ENCODE measurements around the gene GABRB1. TPM values are rescaled to one million over a fixed set of nuclear protein-coding genes. Genes with fewer than 3 reads are reported as not detected.

GABRB1 gene
- total RNA-seq, 1 experiment from 2014 or later, result not detected

- H3K9ac ChIP-seq (ENCODE audit: low read length), result no peak overlapping the region
- no peak overlapping the region for H2AFZ ChIP-seq (ENCODE audit: low read length)
- DNase-seq, result no peak
- TF ChIP-seq EZH2phosphoT487 (IDR thresholded peaks at IDR 0.05; ENCODE audit: borderline replicate concordance, low read length) (no peak), CTCF (conservative IDR thresholded peaks at IDR 0.05; ENCODE audit: low read depth, low read length) (no peak), EZH2 (IDR thresholded peaks at IDR 0.05; ENCODE audit: low read length, unreplicated experiment) (no peak)
- H3K4me2 ChIP-seq (ENCODE audit: low read length), result no peak overlapping the region
- H3K27ac ChIP-seq (ENCODE audit: low read length), result no peak overlapping the region
- H3K9me3 ChIP-seq (ENCODE audit: low read length), result no peaks in the 10 kb centered on the region
- BruUV-seq (replicated peaks), result no TSS peak
- H3K4me1 ChIP-seq (ENCODE audit: insufficient read depth, low read length), result no peaks in the 10 kb centered on the region
- H3F3A ChIP-seq (ENCODE audit: low read length, unreplicated experiment), result no peaks in the 10 kb centered on the region
- no peaks in the 10 kb centered on the region for H4K20me1 ChIP-seq (ENCODE audit: low read length)
- H3K36me3 ChIP-seq (ENCODE audit: low read depth, low read length), result no peaks in the 10 kb centered on the region
- H3K9me2 ChIP-seq (replicated peaks; ENCODE audit: low read length), result no peaks in the 10 kb centered on the region
- H3K27me3 ChIP-seq (ENCODE audit: low read length), result no peaks in the 10 kb centered on the region
- intact Hi-C loops (cut with micrococcal nuclease), result no loop called here
- no peaks in the 10 kb centered on the region for H3K79me2 ChIP-seq (ENCODE audit: low read length)
- no peak for ATAC-seq
- ChIA-PET POLR2A (ENCODE audit: unreplicated experiment) (no interaction called here), CTCF (no interaction called here)
- H3K4me3 ChIP-seq (ENCODE audit: low read length), result no peak overlapping the region
Observed at GRCh38 chr4:47271291-47271690, 239.9 kb downstream of the GABRB1 start.

GRCh38 chr4:47274901-47275300, 243.5 kb downstream of the GABRB1 start:
- no peaks in the 10 kb centered on the region for H4K20me1 ChIP-seq (ENCODE audit: low read length)
- ChIA-PET POLR2A (ENCODE audit: unreplicated experiment) (no interaction called here), CTCF (no interaction called here)
- H3K4me2 ChIP-seq (ENCODE audit: low read length), result no peak overlapping the region
- no peaks in the 10 kb centered on the region for H3K27me3 ChIP-seq (ENCODE audit: low read length)
- DNase-seq (no peak), ATAC-seq (no peak)
- BruUV-seq (replicated peaks), result no TSS peak
- no peak for TF ChIP-seq EZH2 (IDR thresholded peaks at IDR 0.05; ENCODE audit: low read length, unreplicated experiment)
- no peak overlapping the region for H3K27ac ChIP-seq (ENCODE audit: low read length)
- H3K9me2 ChIP-seq (replicated peaks; ENCODE audit: low read length), result no peaks in the 10 kb centered on the region
- no peaks in the 10 kb centered on the region for H3K4me1 ChIP-seq (ENCODE audit: insufficient read depth, low read length)
- no peaks in the 10 kb centered on the region for H3K9me3 ChIP-seq (ENCODE audit: low read length)
- H3K9ac ChIP-seq (ENCODE audit: low read length), result no peak overlapping the region
- intact Hi-C loops (cut with micrococcal nuclease), result no loop called here
- no peak overlapping the region for H3K4me3 ChIP-seq (ENCODE audit: low read length)
- no peak overlapping the region for H2AFZ ChIP-seq (ENCODE audit: low read length)
- H3K79me2 ChIP-seq (ENCODE audit: low read length), result no peaks in the 10 kb centered on the region
- H3F3A ChIP-seq (ENCODE audit: low read length, unreplicated experiment), result no peaks in the 10 kb centered on the region
- no peaks in the 10 kb centered on the region for H3K36me3 ChIP-seq (ENCODE audit: low read depth, low read length)

DNA sequence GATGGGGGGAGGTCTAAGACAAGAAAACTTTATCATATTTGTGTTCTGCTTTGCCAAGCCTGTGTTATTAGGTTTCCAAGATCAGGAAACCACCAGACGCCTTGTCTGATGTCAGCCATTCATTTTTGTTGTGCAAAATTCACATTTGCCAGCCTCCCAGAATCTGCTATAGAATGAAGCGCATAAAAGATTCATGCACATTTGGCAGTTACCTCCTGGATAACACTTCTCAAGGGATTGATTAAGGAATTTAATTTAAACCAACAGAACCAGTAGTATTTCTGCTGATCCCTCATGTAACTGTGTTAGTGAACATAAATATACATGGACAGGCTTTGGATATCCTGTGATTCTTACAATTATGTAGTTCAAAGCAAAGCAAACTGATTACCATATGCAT, 244.2 kb downstream of the GABRB1 start:
- CTCF ChIA-PET, result no interaction called here

More for the DNA sequence above, 244.2 kb downstream of the GABRB1 start:
- no peaks in the 10 kb centered on the region for H3K27me3 ChIP-seq (ENCODE audit: low read length)
- no peaks in the 10 kb centered on the region for H3K4me1 ChIP-seq (ENCODE audit: insufficient read depth, low read length)
- H2AFZ ChIP-seq (ENCODE audit: low read length), result no peak overlapping the region
- H3K9me2 ChIP-seq (replicated peaks; ENCODE audit: low read length), result no peaks in the 10 kb centered on the region
- BruUV-seq (replicated peaks), result no TSS peak
- H3K9ac ChIP-seq (ENCODE audit: low read length), result no peak overlapping the region
- H3F3A ChIP-seq (ENCODE audit: low read length, unreplicated experiment), result no peaks in the 10 kb centered on the region
- no peaks in the 10 kb centered on the region for H3K9me3 ChIP-seq (ENCODE audit: low read length)
- H3K27ac ChIP-seq (ENCODE audit: low read length), result no peak overlapping the region
- no peaks in the 10 kb centered on the region for H3K36me3 ChIP-seq (ENCODE audit: low read depth, low read length)
- H3K4me2 ChIP-seq (ENCODE audit: low read length), result no peak overlapping the region
- ATAC-seq, result no peak
- intact Hi-C loops (cut with micrococcal nuclease), result no loop called here
- no peaks in the 10 kb centered on the region for H3K79me2 ChIP-seq (ENCODE audit: low read length)
- no peak for DNase-seq
- POLR2A ChIA-PET (ENCODE audit: unreplicated experiment), result no interaction called here
- TF ChIP-seq CTCF (conservative IDR thresholded peaks at IDR 0.05; ENCODE audit: low read depth, low read length) (no peak), EZH2 (IDR thresholded peaks at IDR 0.05; ENCODE audit: low read length, unreplicated experiment) (no peak), EZH2phosphoT487 (IDR thresholded peaks at IDR 0.05; ENCODE audit: borderline replicate concordance, low read length) (no peak)
- no peaks in the 10 kb centered on the region for H4K20me1 ChIP-seq (ENCODE audit: low read length)
- no peak overlapping the region for H3K4me3 ChIP-seq (ENCODE audit: low read length)
